Muscle layer of colon (tissue), 2 donors: ENCODE measurements around the gene CCDC126.
"Not testable (repeated sequence)": the region's sequence is repeated elsewhere in the genome, so short reads cannot be mapped to it uniquely, and the experiment has no call there.

Source experiments
- H3K27ac ChIP-seq: one replicate; pipeline ENCODE4 v1.7.0; 2013; ENCODE audit warnings: low read depth, mild to moderate bottlenecking, low read length, moderate library complexity
- H3K27me3 ChIP-seq, 2 donors: one replicate each; pipeline ENCODE4 v1.7.0; 2013; ENCODE audit warnings: low read length in 2 of 2, mild to moderate bottlenecking in 2 of 2; ENCODE audit not compliant: insufficient read depth in 2 of 2, control insufficient read depth in 1 of 2
- H3K36me3 ChIP-seq: one replicate; pipeline ENCODE4 v1.7.0; 2013; ENCODE audit warnings: mild to moderate bottlenecking, low read length; ENCODE audit not compliant: insufficient read depth
- H3K4me1 ChIP-seq: one replicate; pipeline ENCODE4 v1.7.0; 2013; ENCODE audit warnings: mild to moderate bottlenecking, low read length; ENCODE audit not compliant: insufficient read depth
- H3K4me3 ChIP-seq, 2 donors: one replicate each; pipeline ENCODE4 v1.7.0; 2013; ENCODE audit warnings: low read length in 2 of 2, low read depth in 1 of 2, mild to moderate bottlenecking in 1 of 2, moderate library complexity in 1 of 2
- H3K9ac ChIP-seq: one replicate; pipeline ENCODE4 v1.7.0; 2013; ENCODE audit warnings: low read length
- H3K9me3 ChIP-seq: one replicate; pipeline ENCODE4 v1.7.0; 2013; ENCODE audit warnings: mild to moderate bottlenecking, low read length
- donor health status: abdominal sarcoma.
- donor health status: Adenocarcinoma of cecum.

The CCDC126 gene

GRCh38 chr7:23679898-23680413, 82.8 kb downstream of the CCDC126 start, which contains the start of gene FAM221A:
Gene FAM221A (plus strand): TSS chr7:23680199. CDS start chr7:23680219, 20 bp downstream.
- H3K36me3 ChIP-seq = no peaks in the 10 kb centered on the region
- H3K27me3 ChIP-seq = no peaks in the 10 kb centered on the region
- peak within 1 kb of the TSS; percentile 8 for H3K27ac ChIP-seq
- H3K4me3 ChIP-seq = peak within 1 kb of the TSS; percentile 65 to 92
- H3K9ac ChIP-seq = peak within 1 kb of the TSS; percentile 49
- H3K4me1 ChIP-seq = peaks cover 9% of the 10 kb centered on the region
- no peaks in the 10 kb centered on the region for H3K9me3 ChIP-seq

GRCh38 chr7:23680414-23681405, 83.5 kb downstream of the CCDC126 start:
- H3K4me1 ChIP-seq = peaks cover 9% of the 10 kb centered on the region
- H3K4me3 ChIP-seq = peak overlapping the region; percentile 65 to 92
- H3K9ac ChIP-seq = peak overlapping the region; percentile 49
- no peaks in the 10 kb centered on the region for H3K36me3 ChIP-seq
- H3K27me3 ChIP-seq = no peaks in the 10 kb centered on the region
- H3K9me3 ChIP-seq = no peaks in the 10 kb centered on the region
- H3K27ac ChIP-seq = peak overlapping the region; percentile 8

- not testable (repeated sequence) for H3K4me3 ChIP-seq, H3K4me1 ChIP-seq, H3K9me3 ChIP-seq, H3K27me3 ChIP-seq, H3K9ac ChIP-seq, H3K27ac ChIP-seq, H3K36me3 ChIP-seq
Observed at GRCh38 chr7:23684041-23684440, 86.9 kb downstream of the CCDC126 start.

- Histone ChIP-seq H3K27ac (no peak overlapping the region), H3K36me3 (no peaks in the 10 kb centered on the region), H3K4me3 (no peak overlapping the region), H3K9ac (no peak overlapping the region), H3K4me1 (peaks cover 3% of the 10 kb centered on the region), H3K9me3 (no peaks in the 10 kb centered on the region), H3K27me3 (no peaks in the 10 kb centered on the region)
Observed at GRCh38 chr7:23685731-23686130, 88.5 kb downstream of the CCDC126 start.

GRCh38 chr7:23687011-23687410, 89.8 kb downstream of the CCDC126 start:
- Histone ChIP-seq H3K27me3 (no peaks in the 10 kb centered on the region), H3K9ac (no peak overlapping the region), H3K4me3 (no peak overlapping the region), H3K27ac (no peak overlapping the region), H3K9me3 (no peaks in the 10 kb centered on the region), H3K4me1 (no peaks in the 10 kb centered on the region), H3K36me3 (no peaks in the 10 kb centered on the region)

- no peaks in the 10 kb centered on the region for H3K9me3 ChIP-seq
- H3K4me3 ChIP-seq = no peak overlapping the region
- H3K9ac ChIP-seq = no peak overlapping the region
- no peaks in the 10 kb centered on the region for H3K36me3 ChIP-seq
- no peaks in the 10 kb centered on the region for H3K27me3 ChIP-seq
- H3K4me1 ChIP-seq = no peaks in the 10 kb centered on the region
- H3K27ac ChIP-seq = no peak overlapping the region
Observed at GRCh38 chr7:23689165-23689564, 92.0 kb downstream of the CCDC126 start.

GRCh38 chr7:23691320-23691719, 94.1 kb downstream of the CCDC126 start:
- H3K4me1 ChIP-seq = no peaks in the 10 kb centered on the region
- no peak overlapping the region for H3K4me3 ChIP-seq
- no peak overlapping the region for H3K9ac ChIP-seq
- no peaks in the 10 kb centered on the region for H3K27me3 ChIP-seq
- H3K36me3 ChIP-seq = no peaks in the 10 kb centered on the region
- no peak overlapping the region for H3K27ac ChIP-seq
- H3K9me3 ChIP-seq = no peaks in the 10 kb centered on the region

GRCh38 chr7:23693224-23693623, 96.0 kb downstream of the CCDC126 start:
- Histone ChIP-seq H3K9me3 (no peaks in the 10 kb centered on the region), H3K4me3 (no peak overlapping the region), H3K27me3 (no peaks in the 10 kb centered on the region), H3K9ac (no peak overlapping the region), H3K36me3 (no peaks in the 10 kb centered on the region), H3K4me1 (no peaks in the 10 kb centered on the region), H3K27ac (no peak overlapping the region)
